Activated T-helper 1 cell treated with anti-CD3 and anti-CD28 coated beads, Interleukin-12 subunit alpha, Interleukin-12 subunit beta, Interleukin-2, Interleukin-4 antibody, amounts not matched to agents 30 ng/mL and 10 ng/mL and 1 ng/mL, durations not matched to agents 14 hours and 24 hours and 36 hours (primary cell): ENCODE results near the gene FTSJ1. TPM values are rescaled to one million over a fixed set of nuclear protein-coding genes. Genes with fewer than 3 reads are reported as not detected.
A peak's percentile ranks its signal among the peaks of the same experiment; 100 is the strongest.

Experiments used
- DNase-seq: peaks from one replicate; pipeline ENCODE4 v3.0.0; 2021; ENCODE audit warnings: low spot score
- H3K27ac Mint-ChIP-seq: one replicate; pipeline ENCODE4 v1.8.0; 2021; ENCODE audit warnings: mild to moderate bottlenecking, mixed read lengths
- H3K27me3 Mint-ChIP-seq: one replicate; pipeline ENCODE4 v1.8.0; 2022; ENCODE audit warnings: mild to moderate bottlenecking, moderate library complexity, mixed read lengths; ENCODE audit not compliant: insufficient read depth
- H3K36me3 Mint-ChIP-seq: one replicate; pipeline ENCODE4 v1.8.0; 2021; ENCODE audit warnings: low read depth, mixed read lengths
- H3K4me1 Mint-ChIP-seq: one replicate; pipeline ENCODE4 v1.8.0; 2021; ENCODE audit warnings: low read depth, mixed read lengths
- H3K4me3 Mint-ChIP-seq: one replicate; pipeline ENCODE4 v1.8.0; 2021; ENCODE audit warnings: mild to moderate bottlenecking, moderate library complexity, mixed read lengths
- H3K9me3 Mint-ChIP-seq: one replicate; pipeline ENCODE4 v1.8.0; 2021; ENCODE audit warnings: mixed read lengths
- intact Hi-C: fragments of 100-400 bp; cut with micrococcal nuclease; formaldehyde crosslinking; loops from one replicate; pipeline ENCODE4 v1.15.1; 2024
- total RNA-seq: library from RNA; stranded (reverse); gene quantifications from 2 replicates; pipeline ENCODE4 v1.2.3, GENCODE V29; 2022

FTSJ1 gene
- total RNA-seq, 1 donor from 2014 or later, result 96.2 TPM

GRCh38 chrX:48461830-48462229, 14.2 kb upstream of the FTSJ1 start:
- no peak for DNase-seq
- H3K9me3 Mint-ChIP-seq, result no peaks in the 10 kb centered on the region
- no peak overlapping the region for H3K27ac Mint-ChIP-seq
- H3K27me3 Mint-ChIP-seq, result no peaks in the 10 kb centered on the region
- no peak overlapping the region for H3K4me3 Mint-ChIP-seq
- intact Hi-C loops, result no loop called here
- H3K4me1 Mint-ChIP-seq, result peaks cover 22% of the 10 kb centered on the region
- H3K36me3 Mint-ChIP-seq, result peaks cover 41% of the 10 kb centered on the region

DNA sequence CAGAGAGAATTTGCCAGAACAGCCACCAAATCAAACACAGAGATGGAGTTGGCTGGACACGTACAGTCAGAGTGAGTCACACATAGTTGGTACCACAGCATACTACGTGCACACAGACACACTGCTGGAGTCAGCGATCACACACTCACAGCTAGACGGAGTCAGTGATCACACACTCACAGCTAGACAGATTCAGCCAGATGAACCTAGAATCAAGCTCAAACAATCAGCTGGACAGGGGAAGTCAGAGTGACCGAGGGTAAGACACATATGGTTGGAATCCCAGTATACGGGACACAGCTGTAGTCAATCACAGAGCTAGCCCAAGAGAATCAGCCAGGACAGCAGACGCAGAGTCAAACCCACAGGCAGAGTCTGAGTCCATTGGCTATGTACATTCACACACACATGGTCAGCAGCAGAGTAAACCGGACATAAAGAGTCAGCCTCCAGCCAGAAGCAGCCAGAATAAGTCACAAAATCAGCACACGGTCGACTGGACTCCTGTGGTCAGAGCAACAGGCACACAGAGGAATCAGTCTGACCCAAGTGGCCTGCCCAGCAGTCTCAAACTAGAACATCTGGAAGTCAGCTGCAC, 10.6 kb upstream of the FTSJ1 start:
- Mint-ChIP-seq H3K27me3 (no peaks in the 10 kb centered on the region), H3K9me3 (no peaks in the 10 kb centered on the region), H3K4me3 (peak overlapping the region; percentile 69), H3K36me3 (peaks cover 40% of the 10 kb centered on the region), H3K27ac (peak overlapping the region; percentile 31), H3K4me1 (peaks cover 31% of the 10 kb centered on the region)
- no peak for DNase-seq
- intact Hi-C loops, result no loop called here

- Mint-ChIP-seq H3K9me3 (no peaks in the 10 kb centered on the region), H3K27me3 (no peaks in the 10 kb centered on the region), H3K4me3 (peak overlapping the region; percentile 97), H3K27ac (peak overlapping the region; percentile 52), H3K4me1 (peaks cover 30% of the 10 kb centered on the region), H3K36me3 (peaks cover 35% of the 10 kb centered on the region)
- intact Hi-C loops, result no loop called here
- no peak for DNase-seq
These were observed 9.3 kb upstream of the FTSJ1 start for GRCh38 chrX:48466696-48467095.

DNA sequence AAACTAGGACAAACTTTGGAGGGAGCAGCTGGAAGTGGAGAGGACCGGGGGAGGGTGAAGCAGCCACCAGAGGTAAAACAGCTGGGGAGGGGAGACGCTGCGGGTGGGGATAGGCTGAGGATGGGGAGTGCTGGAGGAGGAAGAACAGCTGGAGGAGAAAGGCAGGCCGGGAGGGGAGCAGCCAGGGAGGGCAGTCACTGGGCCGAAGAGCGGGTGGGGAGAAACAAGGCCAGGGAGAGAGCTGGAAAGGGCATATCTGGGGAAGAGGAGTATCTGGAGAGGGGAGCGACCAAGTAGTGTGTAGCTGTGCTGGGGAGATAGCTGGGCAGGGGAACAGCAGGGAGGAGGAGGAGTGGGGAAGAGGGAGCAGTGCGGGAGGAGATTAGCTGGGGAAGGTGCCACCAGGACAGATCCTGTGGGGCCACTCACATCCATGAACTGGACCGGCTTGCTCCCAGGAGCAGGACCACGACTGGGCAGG, 8.7 kb upstream of the FTSJ1 start:
- peak overlapping the region; percentile 97 for H3K4me3 Mint-ChIP-seq
- DNase-seq, result no peak
- no peaks in the 10 kb centered on the region for H3K27me3 Mint-ChIP-seq
- peak overlapping the region; percentile 91 for H3K27ac Mint-ChIP-seq
- H3K36me3 Mint-ChIP-seq, result peaks cover 31% of the 10 kb centered on the region
- no peaks in the 10 kb centered on the region for H3K9me3 Mint-ChIP-seq
- H3K4me1 Mint-ChIP-seq, result peaks cover 30% of the 10 kb centered on the region
- intact Hi-C loops, result no loop called here

- no peak for DNase-seq
- Mint-ChIP-seq H3K4me3 (peak overlapping the region; percentile 97), H3K4me1 (peaks cover 30% of the 10 kb centered on the region), H3K9me3 (no peaks in the 10 kb centered on the region), H3K27me3 (peaks cover 2% of the 10 kb centered on the region), H3K27ac (peak overlapping the region; percentile 91), H3K36me3 (peaks cover 27% of the 10 kb centered on the region)
- intact Hi-C loops, result loop anchor here (2.0 kb wide), 1 partner anchor 41 kb away; the partner anchor contains the start of gene PORCN
These were observed 7.7 kb upstream of the FTSJ1 start for GRCh38 chrX:48468247-48468671.

DNA sequence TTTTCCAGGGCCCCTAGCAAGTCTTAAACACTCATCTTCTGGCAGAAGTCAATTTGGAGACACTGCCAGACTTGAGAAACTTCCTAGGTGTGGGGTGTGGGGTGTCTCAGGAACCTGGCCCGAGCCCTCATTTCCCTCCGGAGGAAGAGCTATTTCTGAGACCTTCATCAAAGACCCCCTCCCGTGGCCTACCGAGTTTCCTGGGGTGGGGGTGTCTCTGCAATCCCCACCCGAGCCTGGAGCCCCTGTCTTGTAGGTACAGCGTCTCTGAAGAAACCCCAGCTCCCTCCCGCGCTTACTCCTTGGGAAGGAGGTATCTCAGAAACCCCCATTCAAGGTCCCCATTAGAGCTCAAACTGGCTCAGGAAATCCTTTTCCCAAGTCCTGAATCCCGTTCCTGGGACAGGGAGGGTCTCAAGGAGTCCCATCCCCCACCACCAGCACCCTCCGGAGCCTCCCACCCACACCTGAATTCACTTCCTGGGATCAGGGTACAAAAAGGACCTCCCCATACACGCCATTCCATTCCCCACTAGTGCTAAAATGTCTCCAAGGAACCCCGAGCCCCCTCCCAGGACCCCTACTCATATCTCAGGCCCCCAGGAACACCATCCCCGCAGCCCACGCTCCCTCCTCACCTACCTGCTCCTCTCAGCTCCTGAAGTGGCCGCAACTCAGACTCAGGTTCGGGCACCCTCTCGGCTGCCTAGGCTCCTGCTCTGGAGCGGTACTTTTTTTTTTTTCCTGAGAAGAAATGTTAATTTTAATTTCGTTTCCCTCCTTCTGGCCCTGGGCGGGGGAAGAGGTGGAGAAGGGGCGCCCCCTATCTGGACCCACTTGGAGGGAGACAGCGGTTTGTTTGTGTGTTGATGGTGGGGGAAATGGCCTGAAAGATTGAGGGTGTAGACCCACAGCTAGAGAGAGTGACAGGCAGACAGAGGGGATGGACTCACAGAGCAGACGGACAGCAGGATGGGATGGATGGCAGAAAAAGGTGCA, 7.0 kb upstream of the FTSJ1 start:
- H3K9me3 Mint-ChIP-seq, result no peaks in the 10 kb centered on the region
- peaks cover 24% of the 10 kb centered on the region for H3K36me3 Mint-ChIP-seq
- H3K27ac Mint-ChIP-seq, result peak overlapping the region; percentile 91
- H3K4me3 Mint-ChIP-seq, result peak overlapping the region; percentile 97
- peaks cover 2% of the 10 kb centered on the region for H3K27me3 Mint-ChIP-seq
- DNase-seq, result no peak
- intact Hi-C loops, result loop anchor here (2.0 kb wide), 1 partner anchor 40 kb away; the partner anchor contains the start of gene PORCN
- H3K4me1 Mint-ChIP-seq, result peaks cover 28% of the 10 kb centered on the region

DNA sequence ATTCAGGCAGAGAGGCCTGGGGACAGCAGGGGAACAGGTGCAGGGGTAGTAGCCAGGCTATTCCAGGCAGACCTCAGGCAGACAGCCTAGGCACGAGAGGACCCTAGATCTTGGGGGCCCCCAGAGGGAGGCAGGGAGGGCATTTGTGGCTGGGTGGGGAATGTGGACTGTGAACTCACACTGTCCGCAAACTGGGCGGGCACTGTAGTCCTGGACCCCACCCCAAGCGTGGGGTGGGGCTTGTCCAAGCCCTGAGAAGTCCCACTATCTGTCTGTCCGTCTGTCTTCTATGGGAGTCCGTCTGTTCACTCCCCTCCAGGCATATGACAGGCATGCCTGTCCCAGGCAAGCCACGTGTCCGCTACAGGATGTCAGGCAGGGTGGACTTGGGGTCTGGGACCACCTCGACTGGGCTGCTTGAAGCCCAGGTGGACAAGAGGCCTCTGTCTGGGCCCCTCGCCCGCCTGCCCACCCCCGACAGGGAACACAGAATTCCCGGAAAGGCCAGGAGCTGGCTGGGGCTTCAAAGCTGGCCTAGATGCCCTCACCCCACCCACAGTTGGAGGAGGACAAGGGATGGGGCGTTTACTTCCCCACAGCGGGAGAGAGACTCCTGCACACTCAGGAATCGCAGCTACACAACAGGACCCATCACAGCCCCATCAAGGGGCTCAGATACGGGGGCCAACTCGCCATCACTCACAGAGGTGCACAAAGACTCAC, 5.7 kb upstream of the FTSJ1 start, which contains the start of gene SLC38A5:
SLC38A5 (minus strand) TSS at position 151 of the 723 bp plus-strand sequence. CDS start 2,336 bp downstream, outside the sequence.
- peak within 1 kb of the TSS; percentile 91 for H3K27ac Mint-ChIP-seq
- DNase-seq, result no peak
- peaks cover 19% of the 10 kb centered on the region for H3K4me1 Mint-ChIP-seq
- peaks cover 16% of the 10 kb centered on the region for H3K36me3 Mint-ChIP-seq
- H3K4me3 Mint-ChIP-seq, result peak within 1 kb of the TSS; percentile 97
- no peaks in the 10 kb centered on the region for H3K9me3 Mint-ChIP-seq
- H3K27me3 Mint-ChIP-seq, result peaks cover 2% of the 10 kb centered on the region
- intact Hi-C loops, result loop anchor here (10.0 kb wide), 1 partner anchor 815 kb away; the partner anchor contains the start of genes ELK1 and UXT

GRCh38 chrX:48470833-48471118, 5.2 kb upstream of the FTSJ1 start:
- Mint-ChIP-seq H3K27me3 (peaks cover 2% of the 10 kb centered on the region), H3K36me3 (peaks cover 11% of the 10 kb centered on the region), H3K9me3 (no peaks in the 10 kb centered on the region), H3K27ac (no peak overlapping the region), H3K4me1 (peaks cover 14% of the 10 kb centered on the region), H3K4me3 (peak overlapping the region; percentile 8)
- no peak for DNase-seq
- intact Hi-C loops, result loop anchor here (10.0 kb wide), 1 partner anchor 816 kb away; the partner anchor contains the start of genes ELK1 and UXT

GRCh38 chrX:48471504-48471903, 4.5 kb upstream of the FTSJ1 start:
- peaks cover 2% of the 10 kb centered on the region for H3K27me3 Mint-ChIP-seq
- no peaks in the 10 kb centered on the region for H3K9me3 Mint-ChIP-seq
- H3K36me3 Mint-ChIP-seq, result peaks cover 10% of the 10 kb centered on the region
- no peak for DNase-seq
- H3K4me1 Mint-ChIP-seq, result peaks cover 13% of the 10 kb centered on the region
- no peak overlapping the region for H3K27ac Mint-ChIP-seq
- intact Hi-C loops, result loop anchor here (10.0 kb wide), 1 partner anchor 817 kb away; the partner anchor contains the start of genes ELK1 and UXT
- no peak overlapping the region for H3K4me3 Mint-ChIP-seq

GRCh38 chrX:48472225-48472624, 3.8 kb upstream of the FTSJ1 start:
- intact Hi-C loops, result loop anchor here (10.0 kb wide), 1 partner anchor 817 kb away; the partner anchor contains the start of genes ELK1 and UXT
- peaks cover 12% of the 10 kb centered on the region for H3K36me3 Mint-ChIP-seq
- peaks cover 20% of the 10 kb centered on the region for H3K4me1 Mint-ChIP-seq
- DNase-seq, result no peak
- peaks cover 2% of the 10 kb centered on the region for H3K27me3 Mint-ChIP-seq
- H3K27ac Mint-ChIP-seq, result no peak overlapping the region
- H3K4me3 Mint-ChIP-seq, result no peak overlapping the region
- no peaks in the 10 kb centered on the region for H3K9me3 Mint-ChIP-seq

GRCh38 chrX:48472851-48473703, 2.9 kb upstream of the FTSJ1 start:
- peaks cover 29% of the 10 kb centered on the region for H3K4me1 Mint-ChIP-seq
- peaks cover 2% of the 10 kb centered on the region for H3K27me3 Mint-ChIP-seq
- H3K27ac Mint-ChIP-seq, result no peak overlapping the region
- no peaks in the 10 kb centered on the region for H3K9me3 Mint-ChIP-seq
- intact Hi-C loops, result loop anchor here (10.0 kb wide), 1 partner anchor 818 kb away; the partner anchor contains the start of genes ELK1 and UXT
- H3K4me3 Mint-ChIP-seq, result no peak overlapping the region
- H3K36me3 Mint-ChIP-seq, result peaks cover 10% of the 10 kb centered on the region
- DNase-seq, result no peak

DNA sequence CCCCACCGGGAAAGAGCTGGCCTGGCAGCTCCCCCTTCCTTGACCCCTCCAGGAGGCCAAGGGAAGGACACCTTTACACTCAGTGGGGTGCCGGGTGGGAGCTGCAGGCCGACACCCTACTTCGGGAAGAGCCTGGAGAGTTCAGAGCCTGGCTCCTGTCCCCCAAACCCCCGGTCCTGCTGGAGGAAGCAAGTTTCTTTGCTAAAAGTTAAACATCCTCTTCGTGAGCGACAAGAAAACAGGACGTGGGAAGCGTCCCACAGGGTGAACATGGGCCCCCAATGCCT, 2.4 kb upstream of the FTSJ1 start:
- Mint-ChIP-seq H3K36me3 (peaks cover 12% of the 10 kb centered on the region), H3K4me1 (peaks cover 29% of the 10 kb centered on the region), H3K27ac (no peak overlapping the region), H3K9me3 (no peaks in the 10 kb centered on the region), H3K27me3 (peaks cover 2% of the 10 kb centered on the region), H3K4me3 (no peak overlapping the region)
- intact Hi-C loops, result loop anchor here (10.0 kb wide), 1 partner anchor 819 kb away; the partner anchor contains the start of genes ELK1 and UXT
- DNase-seq, result no peak
